Measurements from ENCODE around the gene MPO. TPM values are rescaled to one million over a fixed set of nuclear protein-coding genes. Genes with fewer than 3 reads are reported as not detected.

MPO gene
- total and polyA plus RNA-seq, 9 of the 15 experiments (the other 6 are each of a cell fraction or from before 2014, with no cell fraction given) = 0.04 to 0.47 (median 0.39) TPM; not detected in 6

GRCh38 chr17:58329810-58330537 lies 49.2 kb upstream of the MPO start (continued):
- TF ChIP-seq LCOR (CRISPR knock-in tag; IDR thresholded peaks at IDR 0.05) = no peak; the same call in 1 of the 2 replicates
- no peak; a peak in 1 of 4 replicates for TF ChIP-seq FOXA3 (CRISPR knock-in tag; conservative IDR thresholded peaks at IDR 0.05 in 1 of 2, IDR thresholded peaks at IDR 0.05 in 1 of 2)
- no peak for TF ChIP-seq RBM17 (IDR thresholded peaks at IDR 0.05; ENCODE audit: borderline replicate concordance, low read depth, low read length)
- TF ChIP-seq THAP7 (CRISPR knock-in tag; IDR thresholded peaks at IDR 0.05) = 0 out of 2 replicates have a peak, but pooled peaks have one; percentile 11
- TF ChIP-seq ARID3B (CRISPR knock-in tag; IDR thresholded peaks at IDR 0.05; ENCODE audit: borderline replicate concordance) = no peak
- TF ChIP-seq ELF1 (tag; IDR thresholded peaks at IDR 0.05) = no peak
- TF ChIP-seq EWSR1 (IDR thresholded peaks at IDR 0.05; ENCODE audit: borderline replicate concordance, low read depth, partially characterized antibody) = peak; percentile 97
- no peak for TF ChIP-seq MTA3 (IDR thresholded peaks at IDR 0.05; ENCODE audit: borderline replicate concordance)
- no peak for TF ChIP-seq ZBTB7A (IDR thresholded peaks at IDR 0.05; ENCODE audit: borderline replicate concordance, control insufficient read depth, low read depth, low read length)
- no peak for TF ChIP-seq SLC30A9 (CRISPR knock-in tag; IDR thresholded peaks at IDR 0.05)
- no peak for TF ChIP-seq HNRNPLL (IDR thresholded peaks at IDR 0.05; ENCODE audit: low read depth, low read length, poor library complexity, severe bottlenecking)
- no peak for TF ChIP-seq ESRRA (IDR thresholded peaks at IDR 0.05; ENCODE audit: borderline replicate concordance, low read depth)
- no peak for TF ChIP-seq POLR2G (IDR thresholded peaks at IDR 0.05; ENCODE audit: low read depth, low read length)
- TF ChIP-seq ZMIZ1 (IDR thresholded peaks at IDR 0.05; ENCODE audit: low read depth in 2 of 2, low read length in 2 of 2) = 0 out of 4 replicates have a peak, but pooled peaks of 1 of the 2 experiments have one; percentile 4
- TF ChIP-seq ARID2 (IDR thresholded peaks at IDR 0.05) = peak; percentile 18; the same call in 1 of the 2 replicates
- TF ChIP-seq MXI1 (IDR thresholded peaks at IDR 0.05; ENCODE audit: low read depth, low read length) = peak; percentile 59
- TF ChIP-seq XRCC4 (IDR thresholded peaks at IDR 0.05; ENCODE audit: extremely low read depth, insufficient read depth, insufficient read length) = no peak
- TF ChIP-seq OTX1 (CRISPR knock-in tag; IDR thresholded peaks at IDR 0.05) = peak; percentile 21; the same call in 1 of the 2 replicates
- TF ChIP-seq ZNF583 (CRISPR knock-in tag; IDR thresholded peaks at IDR 0.05) = no peak
- TF ChIP-seq TCF15 (CRISPR knock-in tag; IDR thresholded peaks at IDR 0.05) = no peak
- TF ChIP-seq TAF7 (tag; IDR thresholded peaks at IDR 0.05) = no peak
- no peak for TF ChIP-seq ZNF589 (CRISPR knock-in tag; IDR thresholded peaks at IDR 0.05; ENCODE audit: low read depth)
